ENCODE measurements around the gene PRG3. TPM values are rescaled to one million over a fixed set of nuclear protein-coding genes. Genes with fewer than 3 reads are reported as not detected.

PRG3 gene
- total RNA-seq, 4 donors from 2014 or later: not detected

DNA sequence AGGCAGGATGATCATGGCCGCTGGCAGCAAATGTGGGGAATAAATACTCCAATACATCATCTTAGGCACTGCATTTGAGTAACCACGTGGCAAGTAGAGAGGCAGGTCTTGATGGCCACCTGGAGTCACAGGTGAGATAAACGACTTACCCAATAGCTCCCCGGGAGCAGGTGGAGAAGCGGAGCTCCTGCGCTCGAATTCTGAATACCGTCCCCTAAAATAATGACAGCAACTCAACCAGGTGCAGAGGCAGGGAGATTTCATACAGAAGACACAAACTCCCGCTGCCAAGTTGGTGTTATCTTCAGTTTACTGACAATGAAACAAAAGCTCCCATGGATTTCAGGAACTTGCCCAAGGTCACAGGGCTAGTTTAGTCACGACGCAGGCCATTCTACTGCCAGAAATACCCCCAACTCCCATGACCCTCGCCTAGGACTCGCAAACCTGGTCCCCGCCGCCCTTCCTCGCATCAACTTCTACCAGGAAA, 45.5 kb upstream of the PRG3 start:
- peak overlapping the region; percentile 40 to 48 for H3K4me3 ChIP-seq
- H3K4me1 ChIP-seq: peaks cover 0 to 25% of the 10 kb centered on the region in 2 donors
- no peak for DNase-seq
- peak overlapping the region; percentile 94 to 98 for H3K27ac ChIP-seq
- H3K27me3 ChIP-seq: no peaks in the 10 kb centered on the region
- H3K9me3 ChIP-seq: no peaks in the 10 kb centered on the region
- no peak for TF ChIP-seq POLR2A (IDR thresholded peaks at IDR 0.05)
- TF ChIP-seq, protein P1, sequence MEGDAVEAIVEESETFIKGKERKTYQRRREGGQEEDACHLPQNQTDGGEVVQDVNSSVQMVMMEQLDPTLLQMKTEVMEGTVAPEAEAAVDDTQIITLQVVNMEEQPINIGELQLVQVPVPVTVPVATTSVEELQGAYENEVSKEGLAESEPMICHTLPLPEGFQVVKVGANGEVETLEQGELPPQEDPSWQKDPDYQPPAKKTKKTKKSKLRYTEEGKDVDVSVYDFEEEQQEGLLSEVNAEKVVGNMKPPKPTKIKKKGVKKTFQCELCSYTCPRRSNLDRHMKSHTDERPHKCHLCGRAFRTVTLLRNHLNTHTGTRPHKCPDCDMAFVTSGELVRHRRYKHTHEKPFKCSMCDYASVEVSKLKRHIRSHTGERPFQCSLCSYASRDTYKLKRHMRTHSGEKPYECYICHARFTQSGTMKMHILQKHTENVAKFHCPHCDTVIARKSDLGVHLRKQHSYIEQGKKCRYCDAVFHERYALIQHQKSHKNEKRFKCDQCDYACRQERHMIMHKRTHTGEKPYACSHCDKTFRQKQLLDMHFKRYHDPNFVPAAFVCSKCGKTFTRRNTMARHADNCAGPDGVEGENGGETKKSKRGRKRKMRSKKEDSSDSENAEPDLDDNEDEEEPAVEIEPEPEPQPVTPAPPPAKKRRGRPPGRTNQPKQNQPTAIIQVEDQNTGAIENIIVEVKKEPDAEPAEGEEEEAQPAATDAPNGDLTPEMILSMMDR (IDR thresholded peaks at IDR 0.05): no peak
- H3K36me3 ChIP-seq: no peaks in the 10 kb centered on the region
- intact Hi-C loops (cut with DNase I; ENCODE audit: low total_unique reads): no loop called here

DNA sequence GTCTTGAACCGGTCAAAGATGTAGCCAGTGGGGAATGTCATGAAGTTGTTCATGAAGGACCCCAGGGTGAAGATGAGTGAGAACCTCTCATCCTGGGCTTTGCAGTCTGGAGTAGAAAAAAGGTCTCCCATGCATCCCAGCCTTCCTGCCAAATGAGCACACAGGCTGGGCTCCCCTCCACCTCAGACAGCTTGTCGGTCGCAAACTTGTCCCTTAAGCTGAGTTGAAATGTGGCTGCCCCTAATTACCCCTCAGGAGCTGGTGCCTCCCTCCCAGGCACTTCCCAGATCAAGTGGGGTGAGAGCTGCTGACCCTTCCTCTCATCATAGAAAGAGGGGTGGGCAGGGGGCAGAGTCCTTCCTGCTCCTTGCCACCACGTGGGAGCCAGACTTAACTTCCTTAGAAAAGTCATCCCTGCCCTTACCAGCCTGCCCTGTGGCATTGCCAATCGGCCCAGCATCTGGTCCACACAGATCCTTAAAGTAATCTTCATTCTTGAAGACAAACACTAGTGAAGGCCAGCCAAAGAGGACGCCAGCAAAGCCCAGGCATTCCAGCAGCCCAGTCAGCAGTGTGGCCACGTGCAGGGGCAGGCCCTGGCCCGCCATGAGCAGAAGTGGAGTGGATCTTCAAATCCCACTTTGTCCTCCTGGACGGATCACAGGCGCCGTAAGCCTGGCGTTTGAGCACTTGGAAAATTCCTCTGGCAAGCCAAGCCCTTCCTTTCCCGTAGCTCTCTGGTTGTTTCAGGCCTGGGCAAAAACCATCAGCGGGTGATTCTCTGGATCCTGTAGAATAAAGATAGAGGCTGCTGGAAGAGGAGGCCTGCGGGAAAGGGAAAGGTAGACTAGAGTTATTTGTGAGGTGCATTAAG, 44.9 kb upstream of the PRG3 start:
- H3K27ac ChIP-seq: peak overlapping the region; percentile 94 to 98
- no peaks in the 10 kb centered on the region for H3K9me3 ChIP-seq
- peak overlapping the region; percentile 40 to 48 for H3K4me3 ChIP-seq
- peaks cover 0 to 25% of the 10 kb centered on the region in 2 donors for H3K4me1 ChIP-seq
- H3K36me3 ChIP-seq: no peaks in the 10 kb centered on the region
- peak; percentile 45 to 71 for DNase-seq
- no peak for TF ChIP-seq POLR2A (IDR thresholded peaks at IDR 0.05)
- TF ChIP-seq, protein P1 (IDR thresholded peaks at IDR 0.05): no peak
- no peaks in the 10 kb centered on the region for H3K27me3 ChIP-seq
- intact Hi-C loops (cut with DNase I; ENCODE audit: low total_unique reads): no loop called here

DNA sequence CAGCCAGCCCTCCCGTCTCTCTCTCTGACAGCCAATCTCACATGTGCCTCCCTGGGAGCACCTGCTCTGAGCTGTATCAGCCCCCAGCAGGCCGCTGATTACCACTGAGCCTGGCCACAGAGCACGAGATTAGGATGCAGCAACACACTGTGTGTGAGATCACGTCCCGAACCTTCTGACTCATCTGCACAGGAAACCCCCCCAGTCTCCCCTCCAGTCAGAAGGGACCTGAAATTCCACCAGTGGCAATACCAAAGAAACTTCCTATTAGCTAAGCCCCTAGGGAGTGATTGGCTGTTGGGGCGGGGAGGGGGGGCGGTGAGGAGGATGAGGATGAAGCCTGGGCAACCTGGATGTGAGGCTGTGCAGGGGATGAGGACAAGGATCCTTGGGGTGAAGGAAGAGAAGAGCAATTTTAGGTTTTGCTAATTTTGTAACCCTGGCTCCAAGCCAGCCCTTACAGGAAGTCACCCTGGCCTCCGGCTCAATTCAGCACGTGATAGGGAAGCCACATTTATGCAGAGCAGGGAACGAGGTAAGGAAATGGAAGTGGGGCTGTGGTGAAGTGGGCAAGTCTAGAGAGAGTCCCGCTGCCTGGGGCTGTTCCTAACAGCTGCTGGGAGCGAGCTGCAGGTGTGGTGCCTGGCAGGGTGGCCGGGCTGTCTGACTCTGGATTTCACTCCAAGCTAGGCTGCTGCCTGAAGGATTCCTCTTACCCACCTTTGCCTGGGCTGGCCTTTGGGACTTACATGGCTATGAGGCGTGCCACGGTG, 44.0 kb upstream of the PRG3 start:
- H3K4me1 ChIP-seq: peaks cover 0 to 25% of the 10 kb centered on the region in 2 donors
- TF ChIP-seq, protein P1 (IDR thresholded peaks at IDR 0.05): no peak
- peak in 1 of 2 donors; percentile 18 for TF ChIP-seq POLR2A (IDR thresholded peaks at IDR 0.05)
- H3K4me3 ChIP-seq: no peak overlapping the region
- no peaks in the 10 kb centered on the region for H3K9me3 ChIP-seq
- DNase-seq: peak; percentile 71 to 81
- H3K27ac ChIP-seq: peak overlapping the region; percentile 94 to 98
- no peaks in the 10 kb centered on the region for H3K36me3 ChIP-seq
- no peaks in the 10 kb centered on the region for H3K27me3 ChIP-seq
- intact Hi-C loops (cut with DNase I; ENCODE audit: low total_unique reads): no loop called here

DNA sequence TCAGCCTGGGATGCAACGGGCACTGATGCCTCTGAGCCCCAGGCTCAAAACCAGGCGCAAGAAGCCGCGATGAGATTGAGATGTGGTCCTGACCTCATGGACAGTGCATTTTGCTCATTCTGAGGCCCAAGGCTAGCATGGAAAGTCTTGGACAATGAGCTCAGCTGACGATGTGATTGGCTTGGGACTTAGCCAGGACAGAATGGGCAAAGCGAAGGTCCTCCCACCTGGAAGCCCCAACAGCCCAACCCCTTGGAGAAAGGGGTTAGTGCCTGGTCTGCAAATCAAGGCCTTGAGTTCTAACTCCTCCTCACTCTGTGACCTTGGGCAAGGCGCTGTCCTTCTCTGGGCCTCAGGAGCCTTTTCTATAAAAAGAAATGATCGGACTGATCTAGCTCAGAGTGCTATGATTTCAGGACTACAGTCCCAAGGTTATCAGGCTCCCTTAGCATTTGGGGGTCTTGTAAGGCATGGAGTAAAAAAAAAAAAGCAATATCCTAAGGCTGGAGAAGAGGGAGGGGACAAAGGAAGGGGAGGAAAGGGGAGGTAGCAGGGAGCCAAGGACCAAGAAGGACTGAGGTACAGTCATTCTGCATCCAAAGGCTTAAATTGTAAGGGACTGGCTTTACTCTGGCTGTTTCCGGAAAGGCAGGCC, 43.3 kb upstream of the PRG3 start:
- intact Hi-C loops (cut with DNase I; ENCODE audit: low total_unique reads): no loop called here
- H3K27me3 ChIP-seq: no peaks in the 10 kb centered on the region
- H3K27ac ChIP-seq: peak overlapping the region; percentile 94 to 98
- no peak for DNase-seq
- no peak overlapping the region for H3K4me3 ChIP-seq
- H3K36me3 ChIP-seq: no peaks in the 10 kb centered on the region
- no peaks in the 10 kb centered on the region for H3K9me3 ChIP-seq
- H3K4me1 ChIP-seq: peaks cover 0 to 25% of the 10 kb centered on the region in 2 donors
- TF ChIP-seq POLR2A (IDR thresholded peaks at IDR 0.05): no peak
- TF ChIP-seq, protein P1 (IDR thresholded peaks at IDR 0.05): no peak
